Measurements from ENCODE around the gene ELL3.
"Not testable (repeated sequence)": the region's sequence is repeated elsewhere in the genome, so short reads cannot be mapped to it uniquely, and the experiment has no call there.

- not testable (repeated sequence) for TF ChIP-seq CTCF (IDR thresholded peaks at IDR 0.05; ENCODE audit: insufficient read depth, low read depth, low read length); EZH2 (IDR thresholded peaks at IDR 0.05; ENCODE audit: insufficient read depth, low read length)
Observed at GRCh38 chr15:43815064-43815463, 38.3 kb upstream of the ELL3 start.

Measured in astrocyte (in vitro differentiated cells and primary cell).